GM13977 (cell line): ENCODE measurements around the gene NALCN.

Experiments used
- DNase-seq: peaks from one replicate; pipeline ENCODE4 v3.0.0; 2012; ENCODE audit warnings: low spot score
- in situ Hi-C: fragments of 300-500 bp; cut with MboI; formaldehyde crosslinking; loops from one replicate; pipeline ENCODE4 v1.12.0; 2022; ENCODE audit warnings: low sequenced_read_pairs, low pct_unique_long_range_greater_than_20kb, mixed read lengths, inconsistent platforms; ENCODE audit not compliant: unreplicated experiment
- TF ChIP-seq, protein P1 (sequence below): IDR thresholded peaks from 2 replicates; pipeline ENCODE4 v1.5.1; 2012; ENCODE audit warnings: mild to moderate bottlenecking, control low read depth; ENCODE audit not compliant: insufficient read depth; ENCODE audit errors: extremely low read depth, missing control alignments

Gene NALCN

DNA sequence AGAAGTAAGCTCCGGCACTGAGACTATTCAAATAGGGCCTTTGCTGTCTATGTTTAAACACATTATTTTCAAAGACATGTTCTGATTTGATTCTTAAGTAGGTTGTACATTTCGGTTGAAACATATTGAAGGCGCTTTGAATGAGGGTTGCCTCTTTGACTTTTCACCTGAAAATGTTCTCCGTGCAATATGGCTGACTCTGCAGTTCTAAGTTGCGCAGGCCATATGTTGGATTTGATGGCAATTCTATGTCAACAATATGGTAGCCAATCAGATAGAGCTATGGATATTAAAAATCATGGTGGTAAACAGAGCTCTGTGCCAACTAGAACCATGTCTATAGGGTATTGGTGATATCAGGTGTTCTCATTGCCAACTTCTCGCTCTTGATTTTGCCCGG is 307.3 kb downstream of the NALCN start:
- no peak for DNase-seq
- in situ Hi-C loops, result loop anchor here (25.0 kb wide), 1 partner anchor 522 kb away; the partner anchor contains the start of gene GGACT
- TF ChIP-seq, protein P1, sequence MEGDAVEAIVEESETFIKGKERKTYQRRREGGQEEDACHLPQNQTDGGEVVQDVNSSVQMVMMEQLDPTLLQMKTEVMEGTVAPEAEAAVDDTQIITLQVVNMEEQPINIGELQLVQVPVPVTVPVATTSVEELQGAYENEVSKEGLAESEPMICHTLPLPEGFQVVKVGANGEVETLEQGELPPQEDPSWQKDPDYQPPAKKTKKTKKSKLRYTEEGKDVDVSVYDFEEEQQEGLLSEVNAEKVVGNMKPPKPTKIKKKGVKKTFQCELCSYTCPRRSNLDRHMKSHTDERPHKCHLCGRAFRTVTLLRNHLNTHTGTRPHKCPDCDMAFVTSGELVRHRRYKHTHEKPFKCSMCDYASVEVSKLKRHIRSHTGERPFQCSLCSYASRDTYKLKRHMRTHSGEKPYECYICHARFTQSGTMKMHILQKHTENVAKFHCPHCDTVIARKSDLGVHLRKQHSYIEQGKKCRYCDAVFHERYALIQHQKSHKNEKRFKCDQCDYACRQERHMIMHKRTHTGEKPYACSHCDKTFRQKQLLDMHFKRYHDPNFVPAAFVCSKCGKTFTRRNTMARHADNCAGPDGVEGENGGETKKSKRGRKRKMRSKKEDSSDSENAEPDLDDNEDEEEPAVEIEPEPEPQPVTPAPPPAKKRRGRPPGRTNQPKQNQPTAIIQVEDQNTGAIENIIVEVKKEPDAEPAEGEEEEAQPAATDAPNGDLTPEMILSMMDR, result no peak

DNA sequence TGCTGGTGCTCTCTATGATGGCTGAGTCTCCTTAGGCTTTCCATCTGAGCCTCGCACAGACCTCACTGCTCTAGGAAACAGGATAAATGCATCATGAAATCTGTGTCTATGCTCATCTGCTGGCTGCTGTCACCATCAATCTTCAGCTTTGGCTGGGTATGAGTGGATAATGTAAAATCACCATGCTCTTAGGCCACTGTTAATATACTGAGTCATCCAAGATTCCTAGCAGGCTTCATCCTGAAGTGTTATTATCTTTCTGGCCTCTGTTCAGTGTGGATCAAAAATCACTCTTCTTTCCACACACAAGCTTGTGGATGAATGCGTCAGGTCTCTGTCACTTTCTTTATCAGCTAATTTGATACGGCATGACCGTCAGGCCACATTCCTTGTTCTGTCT is 317.4 kb downstream of the NALCN start:
- DNase-seq, result no peak
- TF ChIP-seq, protein P1, result no peak
- in situ Hi-C loops, result no loop called here

DNA sequence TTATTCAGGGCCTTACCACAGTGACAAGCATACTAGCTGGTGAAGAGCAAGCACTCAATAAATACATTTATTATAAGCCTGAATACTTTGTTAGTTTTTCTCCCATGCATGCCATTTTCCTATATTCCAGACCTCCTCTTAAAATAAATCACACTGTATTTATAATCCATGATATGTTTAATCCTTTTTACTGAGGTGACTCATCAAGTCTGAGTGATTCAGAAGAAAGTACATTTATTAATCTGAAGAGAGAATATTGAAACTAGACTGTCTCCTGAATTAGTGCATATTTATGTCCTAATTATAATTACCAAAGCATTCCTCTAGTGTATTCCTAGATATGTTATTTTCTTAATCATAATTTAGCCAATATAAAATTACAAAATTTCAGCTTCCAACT is 323.3 kb downstream of the NALCN start:
- in situ Hi-C loops, result no loop called here
- DNase-seq, result no peak
- TF ChIP-seq, protein P1, result no peak

DNA sequence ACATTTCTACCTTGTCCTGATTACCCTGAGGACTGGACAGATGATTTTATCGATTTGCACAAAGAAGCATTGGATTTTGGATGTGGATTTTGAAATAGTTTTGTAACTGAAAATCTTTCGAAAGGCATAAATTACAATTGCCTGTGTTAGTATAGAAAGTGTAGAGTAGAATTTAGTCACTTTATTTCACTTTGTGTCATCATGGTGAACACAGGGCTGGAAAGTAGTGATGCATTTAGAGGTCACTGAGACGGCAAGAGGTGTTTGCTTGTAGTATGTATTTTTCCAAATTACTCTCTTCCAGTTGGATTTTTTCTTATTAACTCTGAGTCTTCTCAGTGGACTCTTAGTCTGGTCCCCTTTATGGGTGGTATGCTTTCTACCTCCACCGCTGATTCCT is 326.0 kb downstream of the NALCN start:
- TF ChIP-seq, protein P1, result no peak
- in situ Hi-C loops, result no loop called here

DNA sequence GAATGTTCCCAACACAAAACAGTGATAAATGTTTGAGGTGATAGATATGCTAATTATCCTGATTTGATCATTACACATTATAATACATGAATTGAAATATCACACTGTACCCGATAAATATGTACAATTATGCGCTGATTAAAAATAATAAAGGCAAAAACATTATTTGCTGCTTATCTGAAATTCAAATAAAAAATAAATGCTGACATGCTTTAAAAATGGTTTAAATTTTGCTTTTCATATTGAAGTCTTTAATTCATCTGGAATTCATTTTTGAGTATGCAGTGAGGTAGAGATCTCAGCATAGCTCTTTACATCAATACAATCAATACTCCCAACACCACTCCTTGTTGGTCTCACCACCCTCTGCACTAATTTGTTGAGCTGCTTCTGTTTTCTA is 330.8 kb downstream of the NALCN start:
- TF ChIP-seq, protein P1, result no peak
- DNase-seq, result no peak
- in situ Hi-C loops, result no loop called here

More for the DNA sequence above, 326.0 kb downstream of the NALCN start:
- no peak for DNase-seq

DNA sequence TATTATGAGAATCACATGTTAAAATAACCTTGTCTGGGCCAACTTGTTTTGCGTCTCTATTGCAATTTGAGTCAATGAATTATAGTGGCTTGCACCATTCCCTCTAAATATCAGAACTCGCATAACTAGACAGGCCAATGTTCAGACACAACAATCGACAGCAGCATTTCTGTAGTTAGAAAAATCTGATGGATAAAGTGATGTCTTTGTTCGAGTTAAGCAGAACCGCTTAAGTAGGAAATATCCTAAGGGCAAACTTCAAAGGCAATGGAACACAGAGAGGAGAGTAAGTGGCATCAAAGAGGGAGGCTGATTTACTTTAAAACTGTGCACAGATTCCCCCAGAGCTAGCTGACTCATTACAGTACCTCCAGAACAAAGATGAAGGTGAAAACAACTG is 333.9 kb downstream of the NALCN start:
- no peak for DNase-seq
- in situ Hi-C loops, result no loop called here

More for the DNA sequence above, 333.9 kb downstream of the NALCN start:
- TF ChIP-seq, protein P1, result no peak
